Measurements from ENCODE around the gene HOXD11. TPM values are rescaled to one million over a fixed set of nuclear protein-coding genes. Genes with fewer than 3 reads are reported as not detected.

Gene HOXD11
- total RNA-seq, 2 experiments from 2014 or later = not detected

- peaks cover 1% of the 10 kb centered on the region for H3K9me3 Mint-ChIP-seq
- no peak for DNase-seq
- no peak within 1 kb of the TSS for H3K27ac Mint-ChIP-seq
- H3K4me3 Mint-ChIP-seq = peak within 1 kb of the TSS; percentile 54
- H3K27me3 Mint-ChIP-seq = peaks cover 93% of the 10 kb centered on the region
- H3K36me3 Mint-ChIP-seq = no peaks in the 10 kb centered on the region
- H3K4me1 Mint-ChIP-seq = peaks cover 17% of the 10 kb centered on the region
Measured at GRCh38 chr2:176156807-176157498, 49.9 kb downstream of the HOXD11 start, which contains the start of gene HOXD3. TSS of gene HOXD3 (plus strand) at chr2:176157307. CDS start at chr2:176169115, 11,808 bp downstream.

- peak overlapping the region; percentile 54 for H3K4me3 Mint-ChIP-seq
- peaks cover 1% of the 10 kb centered on the region for H3K9me3 Mint-ChIP-seq
- no peak for DNase-seq
- no peak overlapping the region for H3K27ac Mint-ChIP-seq
- peaks cover 93% of the 10 kb centered on the region for H3K27me3 Mint-ChIP-seq
- peaks cover 18% of the 10 kb centered on the region for H3K4me1 Mint-ChIP-seq
- no peaks in the 10 kb centered on the region for H3K36me3 Mint-ChIP-seq
Measured at GRCh38 chr2:176157499-176158185, 50.6 kb downstream of the HOXD11 start.

- H3K4me3 Mint-ChIP-seq = peak overlapping the region; percentile 18
- peaks cover 3% of the 10 kb centered on the region for H3K9me3 Mint-ChIP-seq
- no peaks in the 10 kb centered on the region for H3K36me3 Mint-ChIP-seq
- DNase-seq = no peak
- peaks cover 94% of the 10 kb centered on the region for H3K27me3 Mint-ChIP-seq
- H3K27ac Mint-ChIP-seq = no peak overlapping the region
- H3K4me1 Mint-ChIP-seq = peaks cover 18% of the 10 kb centered on the region
Measured at GRCh38 chr2:176158186-176158591, 51.1 kb downstream of the HOXD11 start.

GRCh38 chr2:176158855-176159662 is 52.0 kb downstream of the HOXD11 start:
- Mint-ChIP-seq H3K9me3 (peaks cover 9% of the 10 kb centered on the region), H3K27me3 (peaks cover 95% of the 10 kb centered on the region), H3K4me3 (no peak overlapping the region), H3K4me1 (peaks cover 18% of the 10 kb centered on the region), H3K36me3 (no peaks in the 10 kb centered on the region), H3K27ac (no peak overlapping the region)
- no peak for DNase-seq

Other genes with a start within 250 kb of the HOXD11 start
- gene LNPK, start 105.0 kb upstream of the HOXD11 start, total RNA-seq = 10 to 100 TPM; 35.7 to 42.1 TPM
- gene EVX2, start 23.3 kb upstream of the HOXD11 start, total RNA-seq = not detected
- not detected for gene HOXD13, start 14.6 kb upstream of the HOXD11 start, total RNA-seq
- gene HOXD12, start 7.5 kb upstream of the HOXD11 start, total RNA-seq = not detected
- gene HOXD10, start 9.5 kb downstream of the HOXD11 start, total RNA-seq = not detected
- not detected for gene HOXD9, start 15.4 kb downstream of the HOXD11 start, total RNA-seq
- gene HOXD8, start 22.4 kb downstream of the HOXD11 start, total RNA-seq = not detected
- gene HOXD4, start 44.3 kb downstream of the HOXD11 start, total RNA-seq = not detected
- gene HOXD3, start 50.0 kb downstream of the HOXD11 start, total RNA-seq = not detected
- gene HOXD1, start 81.4 kb downstream of the HOXD11 start, total RNA-seq = not detected
- gene MTX2, start 162.2 kb downstream of the HOXD11 start, total RNA-seq = 10 to 100 TPM; 28.8 to 30.0 TPM

Measured in activated naive CD8-positive, alpha-beta T cell treated with anti-CD3 and anti-CD28 coated beads for 36 hours (primary cell).